GM21423 (cell line): ENCODE results near the gene RRN3.
"Not testable (repeated sequence)": the region's sequence is repeated elsewhere in the genome, so short reads cannot be mapped to it uniquely, and the experiment has no call there.

Source experiments
- ATAC-seq: cut with Tn5 transposase; IDR thresholded peaks from one replicate; pipeline ENCODE4 v1.9.1; 2021; ENCODE audit warnings: mild to moderate bottlenecking, moderate library complexity; ENCODE audit not compliant: unreplicated experiment

The RRN3 gene

GRCh38 chr16:15052747-15053476 lies 41.2 kb downstream of the RRN3 start:
- ATAC-seq, result no peak

GRCh38 chr16:15051387-15051951 lies 42.6 kb downstream of the RRN3 start:
- no peak for ATAC-seq

- ATAC-seq, result not testable (repeated sequence)
Measured at GRCh38 chr16:15050440-15050839, 43.6 kb downstream of the RRN3 start.

- ATAC-seq, result no peak
Measured at GRCh38 chr16:15049581-15050180, 44.4 kb downstream of the RRN3 start.

- no peak for ATAC-seq
Measured at GRCh38 chr16:15046692-15047376, 47.2 kb downstream of the RRN3 start.

GRCh38 chr16:15045270-15045669 lies 48.8 kb downstream of the RRN3 start:
- not testable (repeated sequence) for ATAC-seq

- ATAC-seq, result no peak
Measured at GRCh38 chr16:15044286-15044685, 49.8 kb downstream of the RRN3 start.

GRCh38 chr16:15043344-15043743 lies 50.7 kb downstream of the RRN3 start:
- ATAC-seq, result no peak

- no peak for ATAC-seq
Measured at GRCh38 chr16:15041271-15042004, 52.6 kb downstream of the RRN3 start.

GRCh38 chr16:15038689-15039088 lies 55.4 kb downstream of the RRN3 start:
- no peak for ATAC-seq

- no peak for ATAC-seq
Measured at GRCh38 chr16:15037745-15038144, 56.3 kb downstream of the RRN3 start.

GRCh38 chr16:15037003-15037402 lies 57.1 kb downstream of the RRN3 start:
- ATAC-seq, result no peak

- no peak for ATAC-seq
Measured at GRCh38 chr16:15035163-15035729, 58.8 kb downstream of the RRN3 start.

GRCh38 chr16:15034266-15035162 lies 59.6 kb downstream of the RRN3 start:
- no peak for ATAC-seq

GRCh38 chr16:15033309-15033707 lies 60.8 kb downstream of the RRN3 start:
- ATAC-seq, result no peak

- ATAC-seq, result no peak
Measured at GRCh38 chr16:15032547-15033308, 61.3 kb downstream of the RRN3 start.

GRCh38 chr16:15031586-15031985 lies 62.5 kb downstream of the RRN3 start:
- no peak for ATAC-seq

- ATAC-seq, result no peak
Measured at GRCh38 chr16:15031179-15031578, 62.9 kb downstream of the RRN3 start.

- not testable (repeated sequence) for ATAC-seq
Measured at GRCh38 chr16:15029749-15030148, 64.3 kb downstream of the RRN3 start.
